H1 (cell line): ENCODE results near the gene CTBP2.

Source experiments
- ATF3 ChIP-seq: IDR thresholded peaks from 2 replicates; pipeline ENCODE4 v1.6.1; 2011; ENCODE audit warnings: low read depth, mild to moderate bottlenecking, low read length; ENCODE audit not compliant: insufficient read depth
- CTCF ChIP-seq, 3 experiments: IDR thresholded peaks; 1 replicate in 2 of 3; 2 replicates in 1 of 3; pipeline versions ENCODE4 v1.5.1 to v1.6.1; 2011; ENCODE audit warnings: low read length in 3 of 3, mild to moderate bottlenecking in 3 of 3, inconsistent platforms in 2 of 3, low read depth in 1 of 3, moderate library complexity in 1 of 3; ENCODE audit not compliant: insufficient read depth in 1 of 3; ENCODE audit errors: control extremely low read depth in 1 of 3

- TF ChIP-seq CTCF (IDR thresholded peaks at IDR 0.05; ENCODE audit: control extremely low read depth in 1 of 3, insufficient read depth in 1 of 3, low read depth in 1 of 3, low read length in 3 of 3): no peak
- TF ChIP-seq ATF3: no peak
Observed at GRCh38 chr10:125087191-125087896, 73.0 kb downstream of the CTBP2 start.
